HG03135 (cell line): ENCODE measurements around the gene GRP.

Source experiments
- ATAC-seq: cut with Tn5 transposase; IDR thresholded peaks from one replicate; pipeline ENCODE4 v1.9.1; 2021; ENCODE audit warnings: mild to moderate bottlenecking, moderate library complexity; ENCODE audit not compliant: unreplicated experiment

GRP gene

GRCh38 chr18:59219672-59220163 is at the start of gene GRP:
GRP (plus strand) TSS chr18:59220158; CDS start chr18:59220266, 108 bp downstream.
- ATAC-seq = no peak

- no peak for ATAC-seq
Observed at GRCh38 chr18:59172664-59173249, 47.2 kb upstream of the GRP start.

DNA sequence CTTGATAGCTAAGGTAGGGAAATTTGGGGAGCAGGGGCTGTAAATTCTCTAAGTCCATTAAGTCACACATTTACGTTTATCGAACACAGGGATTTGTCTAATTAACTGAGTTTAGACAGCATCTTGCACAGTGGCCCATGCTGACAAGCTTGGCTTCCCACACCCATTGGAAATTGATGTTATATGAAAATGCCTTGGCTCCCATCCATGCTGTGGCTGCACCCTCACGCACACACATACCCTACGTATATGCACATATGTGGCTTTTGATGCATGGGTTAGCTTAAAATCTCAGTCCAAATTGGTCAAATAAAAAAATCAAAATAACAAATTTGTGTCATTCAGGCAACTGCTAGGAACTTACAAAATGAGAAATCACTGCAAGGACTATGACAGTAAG is 42.5 kb upstream of the GRP start:
- ATAC-seq = no peak

GRCh38 chr18:59180150-59180845 is 39.7 kb upstream of the GRP start:
- ATAC-seq = no peak

DNA sequence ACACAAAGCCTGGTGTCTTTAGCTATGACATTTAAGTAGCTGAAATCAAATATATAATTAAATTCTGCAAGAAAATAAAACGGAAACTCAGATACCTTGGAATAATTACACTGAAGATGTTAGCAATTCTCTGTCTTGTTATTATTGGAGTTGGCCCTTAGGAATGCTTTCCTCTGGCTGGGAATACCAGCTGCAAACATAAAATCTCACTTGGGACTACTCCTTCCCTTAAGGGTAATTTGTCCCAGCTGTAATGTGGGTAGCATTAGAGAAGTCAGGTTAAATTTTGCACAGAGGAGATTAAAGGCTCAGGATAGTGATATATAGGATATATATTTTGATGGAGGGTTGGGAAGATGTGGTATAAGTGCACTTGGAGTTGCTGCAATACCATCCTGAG is 37.3 kb upstream of the GRP start:
- ATAC-seq = no peak

DNA sequence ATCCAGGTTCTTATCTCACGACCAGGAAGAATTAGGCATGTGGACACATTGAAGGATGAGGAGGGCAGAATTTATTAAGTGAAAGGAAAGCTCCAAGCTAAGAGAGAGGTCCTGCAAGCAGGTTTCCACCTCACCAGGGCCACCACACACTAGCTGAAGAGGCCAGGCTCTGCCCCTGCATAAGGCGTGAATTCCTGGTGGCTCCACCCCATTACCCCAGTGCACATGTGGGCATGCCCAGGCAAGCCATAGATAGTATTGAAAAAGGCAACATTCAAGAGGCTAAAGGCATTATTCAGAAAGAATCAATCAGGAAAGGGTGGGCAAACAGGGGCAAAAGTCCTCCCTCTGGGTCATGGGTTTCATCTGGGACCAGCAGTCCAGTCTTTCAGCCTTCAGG is 30.9 kb upstream of the GRP start:
- no peak for ATAC-seq

- no peak for ATAC-seq
Observed at GRCh38 chr18:59189746-59190145, 30.2 kb upstream of the GRP start.

GRCh38 chr18:59196161-59196725 is 23.7 kb upstream of the GRP start:
- no peak for ATAC-seq

GRCh38 chr18:59197636-59198035 is 22.3 kb upstream of the GRP start:
- ATAC-seq = no peak

GRCh38 chr18:59198215-59198614 is 21.7 kb upstream of the GRP start:
- no peak for ATAC-seq

DNA sequence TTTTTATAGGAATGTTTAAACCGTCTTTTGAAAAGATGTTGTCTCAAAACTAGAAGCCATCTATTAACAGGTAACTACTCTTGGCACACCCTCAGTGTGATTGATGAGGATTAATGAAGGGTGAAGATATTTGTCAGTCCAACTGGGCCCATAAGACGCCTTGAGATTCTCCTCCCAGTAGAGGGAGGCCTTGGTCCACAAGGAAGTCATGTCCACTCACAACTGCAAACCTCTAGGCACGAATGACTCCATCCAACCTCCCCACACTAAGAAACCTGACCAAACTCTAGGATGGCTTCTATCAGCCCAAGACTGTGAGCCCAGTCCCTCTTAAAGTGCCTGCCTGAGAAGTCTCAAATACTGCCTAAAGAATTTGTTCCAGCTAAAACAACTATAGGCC is 19.2 kb upstream of the GRP start:
- no peak for ATAC-seq

DNA sequence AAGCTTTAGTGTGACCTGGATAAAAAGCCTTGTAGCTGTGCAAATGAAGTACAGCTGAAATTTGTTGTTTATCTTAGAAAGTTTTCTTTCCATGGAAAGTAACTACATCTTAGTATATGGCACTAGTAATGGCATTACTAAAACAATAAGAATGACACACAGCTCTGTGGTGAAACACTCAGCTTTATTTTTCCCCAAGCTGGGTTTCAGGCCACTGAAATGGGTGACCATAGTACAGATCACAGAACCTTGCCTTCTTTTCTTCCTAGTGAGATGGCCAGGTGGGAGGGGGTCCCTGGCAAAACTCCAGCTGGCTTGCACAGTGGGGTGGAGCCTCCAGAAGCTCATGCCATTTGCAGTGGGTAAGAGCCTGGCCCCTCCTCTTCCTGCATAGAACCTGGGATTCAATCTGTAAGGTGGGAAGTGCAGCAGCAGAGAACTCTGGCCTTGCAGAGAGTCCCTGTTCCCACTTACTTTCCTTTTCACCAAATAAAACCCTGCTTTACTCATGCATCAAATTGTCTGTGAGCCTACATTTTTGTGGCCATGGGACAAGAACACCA is 17.6 kb upstream of the GRP start:
- no peak for ATAC-seq

DNA sequence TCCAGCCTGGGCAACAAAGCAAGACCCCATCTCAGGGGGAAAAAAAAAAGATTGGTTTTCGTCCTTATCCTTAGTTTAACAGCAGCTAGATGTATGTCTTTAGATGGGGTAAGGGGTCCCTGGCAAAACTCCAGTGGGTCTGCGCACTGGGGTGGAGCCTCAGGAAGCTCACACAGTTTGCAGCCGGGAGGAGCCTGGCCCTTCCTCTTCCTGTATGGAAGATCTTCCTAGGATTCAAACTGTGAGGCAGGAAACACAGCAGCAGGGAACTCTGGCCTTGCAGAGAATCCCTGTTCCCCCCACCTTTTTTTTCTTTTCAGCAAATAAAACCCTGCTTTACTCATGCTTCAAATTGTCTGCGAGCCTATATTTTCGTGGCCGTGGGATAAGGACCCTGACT is 12.5 kb upstream of the GRP start:
- ATAC-seq = no peak

- ATAC-seq = no peak
Observed at GRCh38 chr18:59208602-59209125, 11.3 kb upstream of the GRP start.

DNA sequence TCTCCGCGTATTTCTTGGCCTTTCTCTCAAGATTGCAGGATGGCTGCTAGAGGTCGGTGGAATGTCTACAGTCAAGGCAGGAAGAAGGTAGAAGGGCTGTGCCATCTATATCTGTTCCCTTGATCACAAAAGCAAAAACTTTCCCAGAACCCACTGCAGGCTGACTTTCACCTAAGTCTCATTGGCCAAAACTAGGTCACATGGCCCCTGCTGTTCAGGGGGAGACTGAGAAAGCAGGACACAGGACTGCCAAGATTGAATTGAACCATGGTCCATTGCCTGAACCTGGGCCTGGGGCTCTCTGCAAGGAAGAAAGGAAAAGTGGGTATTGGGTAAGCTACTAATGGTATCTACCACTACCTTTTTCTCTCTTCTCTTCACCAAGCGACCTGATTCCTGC is 9.7 kb upstream of the GRP start:
- no peak for ATAC-seq

GRCh38 chr18:59211629-59212028 is 8.3 kb upstream of the GRP start:
- ATAC-seq = no peak

- ATAC-seq = no peak
Observed at GRCh38 chr18:59218018-59218417, 1.9 kb upstream of the GRP start.

DNA sequence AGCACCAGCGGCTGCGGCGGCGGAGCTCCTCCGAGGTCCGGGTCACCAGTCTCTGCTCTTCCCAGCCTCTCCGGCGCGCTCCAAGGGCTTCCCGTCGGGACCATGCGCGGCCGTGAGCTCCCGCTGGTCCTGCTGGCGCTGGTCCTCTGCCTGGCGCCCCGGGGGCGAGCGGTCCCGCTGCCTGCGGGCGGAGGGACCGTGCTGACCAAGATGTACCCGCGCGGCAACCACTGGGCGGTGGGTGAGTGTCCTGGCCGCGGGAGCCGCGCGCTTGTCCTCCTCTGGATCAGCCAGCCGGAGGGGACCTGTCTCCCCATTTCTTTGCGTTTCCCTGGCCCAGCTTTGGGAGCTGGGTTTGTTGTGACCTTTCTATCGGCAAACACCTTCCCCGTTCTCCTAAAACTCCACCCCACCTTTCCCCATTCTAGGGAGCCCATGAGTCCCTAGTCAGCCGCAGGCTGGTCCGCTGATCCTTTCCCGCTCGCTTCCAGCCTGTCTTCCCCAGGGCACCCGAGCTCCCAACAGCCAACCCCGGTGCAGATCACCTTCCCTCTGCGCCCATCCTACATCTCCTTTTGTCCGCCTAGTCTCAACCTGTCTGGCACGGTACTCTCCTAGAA is 316 bp downstream of the GRP start:
- no peak for ATAC-seq

- ATAC-seq = no peak
Observed at GRCh38 chr18:59220784-59221765, 1.1 kb downstream of the GRP start.

- ATAC-seq = no peak
Observed at GRCh38 chr18:59222341-59222740, 2.4 kb downstream of the GRP start.
